Measurements from ENCODE around the gene RNF144A.

DNA sequence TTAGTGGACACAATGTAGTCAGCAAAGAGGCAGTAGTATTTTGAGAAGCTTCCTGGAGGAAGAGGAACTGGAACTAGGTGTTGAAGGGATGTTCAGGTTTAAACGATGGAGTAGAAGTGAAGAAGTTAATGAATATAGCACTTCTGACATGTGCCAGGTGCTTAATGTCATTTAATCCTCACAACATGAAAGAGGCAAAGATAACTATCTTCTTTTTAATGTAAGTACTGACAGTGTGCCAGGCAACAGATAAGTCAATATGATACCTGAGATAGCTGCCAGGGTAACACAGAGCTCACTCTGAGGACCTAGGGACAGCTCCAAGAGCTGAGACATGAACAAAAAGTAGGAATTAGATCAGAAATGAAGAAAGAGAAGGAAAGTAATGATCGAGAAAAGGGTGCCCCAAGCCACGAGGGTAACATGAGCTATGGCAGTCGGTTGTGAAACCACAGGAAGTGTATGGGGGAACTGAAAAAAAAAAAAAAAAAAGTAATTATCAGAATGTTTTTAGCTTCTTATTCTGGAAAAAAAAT lies 140.7 kb downstream of the RNF144A start:
- TF ChIP-seq, protein P1, sequence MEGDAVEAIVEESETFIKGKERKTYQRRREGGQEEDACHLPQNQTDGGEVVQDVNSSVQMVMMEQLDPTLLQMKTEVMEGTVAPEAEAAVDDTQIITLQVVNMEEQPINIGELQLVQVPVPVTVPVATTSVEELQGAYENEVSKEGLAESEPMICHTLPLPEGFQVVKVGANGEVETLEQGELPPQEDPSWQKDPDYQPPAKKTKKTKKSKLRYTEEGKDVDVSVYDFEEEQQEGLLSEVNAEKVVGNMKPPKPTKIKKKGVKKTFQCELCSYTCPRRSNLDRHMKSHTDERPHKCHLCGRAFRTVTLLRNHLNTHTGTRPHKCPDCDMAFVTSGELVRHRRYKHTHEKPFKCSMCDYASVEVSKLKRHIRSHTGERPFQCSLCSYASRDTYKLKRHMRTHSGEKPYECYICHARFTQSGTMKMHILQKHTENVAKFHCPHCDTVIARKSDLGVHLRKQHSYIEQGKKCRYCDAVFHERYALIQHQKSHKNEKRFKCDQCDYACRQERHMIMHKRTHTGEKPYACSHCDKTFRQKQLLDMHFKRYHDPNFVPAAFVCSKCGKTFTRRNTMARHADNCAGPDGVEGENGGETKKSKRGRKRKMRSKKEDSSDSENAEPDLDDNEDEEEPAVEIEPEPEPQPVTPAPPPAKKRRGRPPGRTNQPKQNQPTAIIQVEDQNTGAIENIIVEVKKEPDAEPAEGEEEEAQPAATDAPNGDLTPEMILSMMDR (IDR thresholded peaks at IDR 0.05) = no peak
- no peak for TF ChIP-seq POLR2AphosphoS5 (IDR thresholded peaks at IDR 0.05)
- no peak for TF ChIP-seq POLR2A (IDR thresholded peaks at IDR 0.05)
- TF ChIP-seq EP300 (IDR thresholded peaks at IDR 0.05) = no peak
